Esophagus squamous epithelium (tissue), 5 donors: Measurements from ENCODE around the gene LYZL6. TPM values are rescaled to one million over a fixed set of nuclear protein-coding genes. Genes with fewer than 3 reads are reported as not detected.
A peak's percentile ranks its signal among the peaks of the same experiment; 100 is the strongest.

Experiments
- DNase-seq: peaks from one replicate; lab custom pipeline; 2025; lab: John Stamatoyannopoulos, UW
- H3K27ac ChIP-seq, 4 donors: fragments of 200-600 bp; sonication (generic); one replicate each; pipeline ENCODE4 v1.5.1; 2016 to 2019; ENCODE audit warnings: mild to moderate bottlenecking in 1 of 4
- H3K27me3 ChIP-seq, 4 donors: fragments of 200-600 bp; sonication (generic); 1 replicate in 3 of 4; 2 replicates in 1 of 4; pipeline versions ENCODE4 v1.5.1 to v1.6.0; 2017 to 2021; ENCODE audit warnings: antibody characterized with exemption in 1 of 4
- H3K36me3 ChIP-seq, 3 donors: fragments of 200-600 bp; sonication (generic); one replicate each; pipeline ENCODE4 v1.5.1; 2016 to 2019
- H3K4me1 ChIP-seq, 3 donors: fragments of 200-600 bp; sonication (generic); one replicate each; pipeline ENCODE4 v1.5.1; 2017 to 2019
- H3K4me3 ChIP-seq, 4 donors: fragments of 200-600 bp; sonication (generic); 1 replicate in 3 of 4; 2 replicates in 1 of 4; pipeline ENCODE4 v1.5.1; 2016 to 2019; ENCODE audit warnings: mild to moderate bottlenecking in 2 of 4, moderate library complexity in 1 of 4
- H3K9me3 ChIP-seq, 3 donors: fragments of 200-600 bp; sonication (generic); one replicate each; pipeline ENCODE4 v1.5.1; 2016 to 2019
- CTCF ChIP-seq, 6 experiments: fragments of 450-650 bp in 4 of 6; fragments of 200-600 bp in 2 of 6; sonication (generic) in 2 of 6; IDR thresholded peaks; one replicate each; pipeline ENCODE4 v1.5.1; 2016 to 2019; ENCODE audit warnings: antibody characterized with exemption in 6 of 6, mild to moderate bottlenecking in 4 of 6, moderate library complexity in 4 of 6
- POLR2A ChIP-seq, 4 donors: fragments of 450-650 bp; IDR thresholded peaks; one replicate each; pipeline ENCODE4 v1.6.1; 2017; ENCODE audit warnings: antibody characterized with exemption in 4 of 4, mild to moderate bottlenecking in 4 of 4, moderate library complexity in 3 of 4
- WGBS, 2 donors: methylation state at CpG; one replicate each; pipeline ENCODE4 v1.1.5; 2018; 5-methylcytosine and 5-hydroxymethylcytosine counted together
- intact Hi-C: fragments of 100-400 bp; cut with DNase I; formaldehyde crosslinking; loops from one replicate; pipeline ENCODE4 v1.15.0; 2022
- total RNA-seq, 4 donors: library from RNA; depleted of rRNA; stranded (reverse); fragments of >200 nt; gene quantifications; one replicate each; pipeline ENCODE4 v1.1.0, GENCODE V29; 2016
- donor health status: DM: yes; HTN: yes; CAD: no.

LYZL6 gene
- total RNA-seq, 4 donors from 2014 or later = not detected

- H3K4me1 ChIP-seq = peaks cover 0 to 13% (median 6%) of the 10 kb centered on the region in 3 donors
- DNase-seq = peak; percentile 9
- H3K36me3 ChIP-seq = no peaks in the 10 kb centered on the region
- H3K9me3 ChIP-seq = no peaks in the 10 kb centered on the region
- H3K4me3 ChIP-seq = no peak overlapping the region
- TF ChIP-seq CTCF (IDR thresholded peaks at IDR 0.05) (peak; percentile 72 to 80 (median 78)), POLR2A (IDR thresholded peaks at IDR 0.05) (no peak)
- no peak overlapping the region for H3K27ac ChIP-seq
- WGBS, 2 donors = 34 to 38% methylated on average over 7 to 8 of the region's 8 CpGs
- intact Hi-C loops = loop anchor here (10.0 kb wide), 2 partner anchors 175 to 505 kb away; no protein-coding TSS in a partner anchor
- peaks cover 0 to 6% (median 0%) of the 10 kb centered on the region in 4 donors for H3K27me3 ChIP-seq
Measured at GRCh38 chr17:35969558-35970380, 26.3 kb upstream of the LYZL6 start.

GRCh38 chr17:35968520-35969054 lies 25.1 kb upstream of the LYZL6 start:
- Histone ChIP-seq H3K4me1 (peaks cover 0 to 11% (median 4%) of the 10 kb centered on the region in 3 donors), H3K9me3 (no peaks in the 10 kb centered on the region), H3K36me3 (no peaks in the 10 kb centered on the region), H3K27me3 (peaks cover 0 to 6% (median 0%) of the 10 kb centered on the region in 4 donors), H3K27ac (no peak overlapping the region), H3K4me3 (no peak overlapping the region)
- intact Hi-C loops = loop anchor here (10.0 kb wide), 1 partner anchor 506 kb away; no protein-coding TSS in a partner anchor
- no peak for DNase-seq
- 69% methylated on average over 10 of the region's 10 CpGs for WGBS, 2 donors
- no peak for TF ChIP-seq POLR2A (IDR thresholded peaks at IDR 0.05)
- no peak for TF ChIP-seq CTCF (IDR thresholded peaks at IDR 0.05)

- Histone ChIP-seq H3K4me3 (no peak overlapping the region), H3K4me1 (no peaks in the 10 kb centered on the region), H3K27me3 (peaks cover 0 to 13% (median 0%) of the 10 kb centered on the region in 4 donors), H3K9me3 (no peaks in the 10 kb centered on the region), H3K27ac (no peak overlapping the region), H3K36me3 (no peaks in the 10 kb centered on the region)
- no peak for TF ChIP-seq POLR2A (IDR thresholded peaks at IDR 0.05)
- TF ChIP-seq CTCF (IDR thresholded peaks at IDR 0.05) = no peak
- intact Hi-C loops = loop anchor here (10.0 kb wide), 1 partner anchor 510 kb away; no protein-coding TSS in a partner anchor
- DNase-seq = no peak
- WGBS, 2 donors = 91 to 97% methylated on average over 7 of the region's 7 CpGs
Measured at GRCh38 chr17:35965272-35965671, 21.8 kb upstream of the LYZL6 start.

GRCh38 chr17:35963663-35964062 lies 20.1 kb upstream of the LYZL6 start:
- 65 to 69% methylated on average over 6 of the region's 6 CpGs for WGBS, 2 donors
- TF ChIP-seq POLR2A (IDR thresholded peaks at IDR 0.05) (no peak), CTCF (IDR thresholded peaks at IDR 0.05) (no peak)
- no peaks in the 10 kb centered on the region for H3K9me3 ChIP-seq
- no peaks in the 10 kb centered on the region for H3K4me1 ChIP-seq
- no peak for DNase-seq
- H3K4me3 ChIP-seq = no peak overlapping the region
- intact Hi-C loops = loop anchor here (10.0 kb wide), 1 partner anchor 511 kb away; no protein-coding TSS in a partner anchor
- no peaks in the 10 kb centered on the region for H3K36me3 ChIP-seq
- no peak overlapping the region for H3K27ac ChIP-seq
- peaks cover 0 to 21% (median 0%) of the 10 kb centered on the region in 4 donors for H3K27me3 ChIP-seq

GRCh38 chr17:35953720-35954119 lies 10.2 kb upstream of the LYZL6 start:
- no peak for TF ChIP-seq CTCF (IDR thresholded peaks at IDR 0.05)
- no peak for TF ChIP-seq POLR2A (IDR thresholded peaks at IDR 0.05)
- Histone ChIP-seq H3K9me3 (no peaks in the 10 kb centered on the region), H3K27me3 (peaks cover 0 to 24% (median 0%) of the 10 kb centered on the region in 4 donors), H3K4me1 (no peaks in the 10 kb centered on the region), H3K36me3 (no peaks in the 10 kb centered on the region), H3K27ac (no peak overlapping the region), H3K4me3 (no peak overlapping the region)
- intact Hi-C loops = no loop called here
- 40 to 67% methylated on average over 3 to 7 of the region's 7 CpGs for WGBS, 2 donors
- DNase-seq = no peak
